Fibroblast of lung (primary cell): ENCODE data around the gene SYNDIG1.

Source experiments
- CTCF ChIP-seq, 2 donors: IDR thresholded peaks in 1 of 2; conservative IDR thresholded peaks in 1 of 2; 1 replicate in 1 of 2; 2 replicates in 1 of 2; pipeline ENCODE4 v1.5.1; 2011 to 2012; ENCODE audit warnings: low read length in 2 of 2, control low read depth in 1 of 2, inconsistent platforms in 1 of 2, low read depth in 1 of 2, mild to moderate bottlenecking in 1 of 2
- EZH2 ChIP-seq: IDR thresholded peaks from 2 replicates; pipeline ENCODE4 v1.5.1; 2012; ENCODE audit warnings: low read length, control low read depth, mild to moderate bottlenecking; ENCODE audit errors: missing control alignments

GRCh38 chr20:24699321-24700165 lies 230.1 kb downstream of the SYNDIG1 start:
- TF ChIP-seq CTCF (conservative IDR thresholded peaks at IDR 0.05 in 1 of 2, IDR thresholded peaks at IDR 0.05 in 1 of 2; ENCODE audit: low read depth in 1 of 2, low read length in 2 of 2) (no peak), EZH2 (no peak)
